Testis (tissue), 3 donors: ENCODE data around the gene AGO3. TPM values are rescaled to one million over a fixed set of nuclear protein-coding genes. Genes with fewer than 3 reads are reported as not detected.

Source experiments
- DNase-seq: peaks from one replicate; pipeline ENCODE4 v3.0.0-alpha.2; 2019
- H3K27ac ChIP-seq, 2 donors: fragments of 200-600 bp; sonication (generic); one replicate each; pipeline ENCODE4 v1.5.1; 2019
- H3K27me3 ChIP-seq: fragments of 200-600 bp; sonication (generic); one replicate; pipeline ENCODE4 v1.5.1; 2019
- H3K36me3 ChIP-seq: fragments of 200-600 bp; sonication (generic); one replicate; pipeline ENCODE4 v1.5.1; 2017; ENCODE audit warnings: low read depth; ENCODE audit errors: missing control alignments
- H3K4me1 ChIP-seq: fragments of 200-600 bp; sonication (generic); one replicate; pipeline ENCODE4 v1.5.1; 2019
- H3K4me3 ChIP-seq, 2 donors: fragments of 200-600 bp; sonication (generic); one replicate each; pipeline ENCODE4 v1.5.1; 2017 to 2019
- H3K9me3 ChIP-seq: fragments of 200-600 bp; sonication (generic); one replicate; pipeline ENCODE4 v1.5.1; 2017
- POLR2A ChIP-seq: fragments of 450-650 bp; IDR thresholded peaks from one replicate; pipeline ENCODE4 v1.6.1; 2017; ENCODE audit warnings: antibody characterized with exemption, mild to moderate bottlenecking, moderate library complexity
- whole genome bisulfite sequencing, 2 donors: methylation state at CpG; one replicate each; pipeline ENCODE4 v1.1.5; 2018; 5-methylcytosine and 5-hydroxymethylcytosine counted together
- intact Hi-C: fragments of 100-400 bp; cut with DNase I; formaldehyde crosslinking; loops from one replicate; pipeline ENCODE4 v1.15.1; 2023; ENCODE audit warnings: low total_unique reads
- polyA plus RNA-seq: library from polyadenylated mRNA; stranded (reverse); fragments of 350-450 nt; fragmentation: Illumina TruSeq; extraction: RNeasy Lipid Tissue Mini Kit (QIAGEN cat#74804); gene quantifications from one replicate; pipeline ENCODE4 v1.2.3, GENCODE V29; 2014; ENCODE audit warnings: low read depth, low replicate concordance; ENCODE audit not compliant: insufficient read depth
- total RNA-seq, 2 donors: library from RNA; depleted of rRNA; stranded (reverse); fragments of >200 nt; gene quantifications; one replicate each; pipeline ENCODE4 v1.2.3, GENCODE V29; 2016
- TF ChIP-seq, protein P1 (sequence below), 3 experiments: fragments of 450-650 bp in 2 of 3; fragments of 200-600 bp in 1 of 3; sonication (generic) in 1 of 3; IDR thresholded peaks; one replicate each; pipeline ENCODE4 v1.5.1; 2016 to 2019; ENCODE audit warnings: antibody characterized with exemption in 3 of 3, mild to moderate bottlenecking in 2 of 3, moderate library complexity in 1 of 3

Gene AGO3
- total and polyA plus RNA-seq, 3 donors from 2014 or later, result 22.4 to 47.2 (median 42.6) TPM

GRCh38 chr1:36094621-36095061, 163.7 kb downstream of the AGO3 start:
- Histone ChIP-seq H3K36me3 (no peaks in the 10 kb centered on the region), H3K4me3 (no peak overlapping the region), H3K4me1 (peaks cover 36% of the 10 kb centered on the region), H3K27me3 (no peaks in the 10 kb centered on the region), H3K27ac (peak overlapping the region in 1 of 2 donors; percentile 59), H3K9me3 (no peaks in the 10 kb centered on the region)
- intact Hi-C loops, result no loop called here
- TF ChIP-seq, protein P1, sequence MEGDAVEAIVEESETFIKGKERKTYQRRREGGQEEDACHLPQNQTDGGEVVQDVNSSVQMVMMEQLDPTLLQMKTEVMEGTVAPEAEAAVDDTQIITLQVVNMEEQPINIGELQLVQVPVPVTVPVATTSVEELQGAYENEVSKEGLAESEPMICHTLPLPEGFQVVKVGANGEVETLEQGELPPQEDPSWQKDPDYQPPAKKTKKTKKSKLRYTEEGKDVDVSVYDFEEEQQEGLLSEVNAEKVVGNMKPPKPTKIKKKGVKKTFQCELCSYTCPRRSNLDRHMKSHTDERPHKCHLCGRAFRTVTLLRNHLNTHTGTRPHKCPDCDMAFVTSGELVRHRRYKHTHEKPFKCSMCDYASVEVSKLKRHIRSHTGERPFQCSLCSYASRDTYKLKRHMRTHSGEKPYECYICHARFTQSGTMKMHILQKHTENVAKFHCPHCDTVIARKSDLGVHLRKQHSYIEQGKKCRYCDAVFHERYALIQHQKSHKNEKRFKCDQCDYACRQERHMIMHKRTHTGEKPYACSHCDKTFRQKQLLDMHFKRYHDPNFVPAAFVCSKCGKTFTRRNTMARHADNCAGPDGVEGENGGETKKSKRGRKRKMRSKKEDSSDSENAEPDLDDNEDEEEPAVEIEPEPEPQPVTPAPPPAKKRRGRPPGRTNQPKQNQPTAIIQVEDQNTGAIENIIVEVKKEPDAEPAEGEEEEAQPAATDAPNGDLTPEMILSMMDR (IDR thresholded peaks at IDR 0.05), result no peak
- TF ChIP-seq POLR2A, result no peak
- DNase-seq, result no peak
- 66 to 71% methylated on average over 1 to 8 of the region's 8 CpGs for WGBS, 2 donors

- Histone ChIP-seq H3K36me3 (no peaks in the 10 kb centered on the region), H3K27me3 (no peaks in the 10 kb centered on the region), H3K9me3 (no peaks in the 10 kb centered on the region), H3K4me1 (peaks cover 29% of the 10 kb centered on the region), H3K27ac (no peak overlapping the region), H3K4me3 (no peak overlapping the region)
- no peak for DNase-seq
- TF ChIP-seq, protein P1 (IDR thresholded peaks at IDR 0.05), result no peak
- TF ChIP-seq POLR2A, result no peak
- intact Hi-C loops, result no loop called here
- 70 to 93% methylated on average over 9 to 15 of the region's 15 CpGs for WGBS, 2 donors
Measured at GRCh38 chr1:36095760-36096405, 165.0 kb downstream of the AGO3 start.

DNA sequence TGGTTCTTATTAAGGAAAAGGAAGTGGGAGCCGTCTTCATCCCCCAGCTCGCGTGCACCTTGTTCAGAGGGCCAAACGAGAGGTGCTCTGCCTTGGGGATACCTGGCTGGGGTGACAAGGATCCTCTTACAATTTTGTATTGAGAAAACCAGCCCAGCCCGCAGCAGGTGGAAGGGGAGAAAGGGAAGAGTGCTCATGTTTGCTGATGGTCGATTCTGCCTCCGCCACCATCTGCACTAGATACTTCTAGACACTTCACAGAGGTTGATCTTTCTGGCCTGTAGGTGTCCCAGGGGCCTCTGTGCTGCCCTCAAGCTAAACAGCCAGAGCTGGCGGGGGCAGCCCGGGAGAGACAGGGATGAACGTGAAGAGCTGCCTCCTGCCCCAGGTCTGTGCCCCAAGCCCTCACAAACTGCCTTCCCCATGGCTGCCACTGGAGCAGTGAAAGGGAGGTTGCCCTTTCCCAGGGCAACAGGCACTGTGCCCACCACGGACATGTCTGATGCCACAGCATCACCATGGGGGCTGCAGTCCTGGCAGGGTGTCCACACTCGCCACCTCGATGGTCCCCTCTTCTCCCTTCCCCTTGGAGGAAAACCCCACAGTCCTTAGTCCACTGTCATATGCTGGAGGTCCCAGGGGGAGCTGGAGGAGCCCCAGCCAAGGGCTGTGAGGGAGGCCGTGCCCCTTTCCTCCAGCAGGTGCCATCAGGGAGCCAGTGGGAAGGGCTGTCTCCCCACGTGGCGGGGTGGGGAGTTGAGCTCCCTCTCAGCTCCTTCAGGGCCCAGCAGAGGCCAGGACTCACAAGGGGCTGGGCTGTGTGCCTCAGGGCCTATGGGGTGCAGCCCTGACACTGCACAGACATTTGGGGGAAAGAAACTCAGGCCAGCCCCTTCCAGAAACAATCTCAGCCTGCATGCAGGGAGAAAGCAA, 165.9 kb downstream of the AGO3 start:
- Histone ChIP-seq H3K9me3 (no peaks in the 10 kb centered on the region), H3K4me1 (peaks cover 25% of the 10 kb centered on the region), H3K36me3 (no peaks in the 10 kb centered on the region), H3K4me3 (no peak overlapping the region), H3K27me3 (no peaks in the 10 kb centered on the region), H3K27ac (no peak overlapping the region)
- intact Hi-C loops, result no loop called here
- DNase-seq, result peak; percentile 39
- TF ChIP-seq, protein P1 (IDR thresholded peaks at IDR 0.05), result peak in 1 of 3 experiments; percentile 32
- no peak for TF ChIP-seq POLR2A
- 70 to 81% methylated on average over 8 to 16 of the region's 16 CpGs for WGBS, 2 donors

DNA sequence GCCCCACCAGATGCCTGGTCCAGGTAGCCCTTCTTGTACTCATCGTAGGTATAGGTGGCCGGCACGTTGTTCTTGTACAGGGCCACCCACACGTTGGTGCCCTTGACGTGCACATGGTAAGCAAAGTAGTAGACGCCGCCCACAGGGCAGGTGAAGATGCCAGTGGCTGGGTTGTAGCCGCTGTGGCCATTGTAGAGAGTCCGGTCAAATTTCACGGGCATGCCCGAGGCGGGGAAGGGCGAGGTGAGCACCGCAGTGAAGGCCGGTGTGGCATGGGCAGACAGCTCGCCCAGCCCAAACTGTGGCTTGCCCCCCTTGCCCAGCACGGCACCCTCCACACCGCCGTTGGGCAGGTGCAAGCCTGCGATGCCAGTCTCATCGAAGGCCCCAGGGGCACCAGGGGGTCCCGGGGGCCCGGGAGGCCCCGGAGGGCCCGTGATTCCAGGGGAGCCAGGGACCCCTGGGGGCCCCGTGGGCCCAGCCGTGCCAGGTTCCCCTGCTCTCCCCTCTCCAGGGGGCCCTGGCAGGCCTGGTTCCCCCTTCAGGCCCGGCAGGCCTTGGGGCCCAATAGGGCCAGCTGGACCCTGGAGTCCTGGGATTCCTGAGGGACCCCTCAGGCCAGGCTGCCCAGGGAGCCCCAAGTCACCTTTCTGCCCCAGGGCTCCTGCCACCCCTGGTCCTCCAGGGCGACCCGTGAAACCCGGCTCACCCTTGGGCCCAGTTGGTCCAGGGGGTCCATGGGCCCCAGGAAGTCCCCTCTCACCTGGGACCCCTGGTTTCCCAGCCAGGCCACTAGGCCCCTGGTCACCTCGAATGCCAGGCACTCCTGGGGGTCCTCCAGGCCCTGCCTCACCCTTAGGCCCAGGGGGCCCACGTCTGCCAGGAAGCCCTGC, 167.0 kb downstream of the AGO3 start:
- DNase-seq, result no peak
- Histone ChIP-seq H3K36me3 (no peaks in the 10 kb centered on the region), H3K27me3 (no peaks in the 10 kb centered on the region), H3K9me3 (no peaks in the 10 kb centered on the region), H3K4me3 (no peak overlapping the region), H3K27ac (no peak overlapping the region), H3K4me1 (peaks cover 25% of the 10 kb centered on the region)
- WGBS, 2 donors, result 86 to 94% methylated on average over 9 to 23 of the region's 33 CpGs
- intact Hi-C loops, result no loop called here
- TF ChIP-seq, protein P1 (IDR thresholded peaks at IDR 0.05), result no peak
- no peak for TF ChIP-seq POLR2A
